ENCODE measurements around the gene MPHOSPH9. TPM values are rescaled to one million over a fixed set of nuclear protein-coding genes. Genes with fewer than 3 reads are reported as not detected.

Gene MPHOSPH9
- total RNA-seq, 1 donor from 2014 or later, result 27.2 TPM

- peaks cover 14% of the 10 kb centered on the region for H3K4me1 Mint-ChIP-seq (ENCODE audit: low read depth)
- H3K27me3 Mint-ChIP-seq (ENCODE audit: low read depth), result no peaks in the 10 kb centered on the region
- DNase-seq (ENCODE audit: low spot score), result no peak
- H3K36me3 Mint-ChIP-seq (ENCODE audit: low read depth), result no peaks in the 10 kb centered on the region
- no peak overlapping the region for H3K27ac Mint-ChIP-seq (ENCODE audit: unreplicated experiment)
- H3K9me3 Mint-ChIP-seq (ENCODE audit: low read depth), result no peaks in the 10 kb centered on the region
- TF ChIP-seq CTCF (IDR thresholded peaks at IDR 0.05), result no peak
- H3K4me3 Mint-ChIP-seq (ENCODE audit: unreplicated experiment), result no peak overlapping the region
These were observed 79.0 kb downstream of the MPHOSPH9 start for GRCh38 chr12:123153906-123154305.

GRCh38 chr12:123152833-123153232 lies 80.1 kb downstream of the MPHOSPH9 start:
- no peak for DNase-seq (ENCODE audit: low spot score)
- no peaks in the 10 kb centered on the region for H3K36me3 Mint-ChIP-seq (ENCODE audit: low read depth)
- H3K4me3 Mint-ChIP-seq (ENCODE audit: unreplicated experiment), result no peak overlapping the region
- H3K27me3 Mint-ChIP-seq (ENCODE audit: low read depth), result no peaks in the 10 kb centered on the region
- no peaks in the 10 kb centered on the region for H3K9me3 Mint-ChIP-seq (ENCODE audit: low read depth)
- no peak overlapping the region for H3K27ac Mint-ChIP-seq (ENCODE audit: unreplicated experiment)
- peaks cover 14% of the 10 kb centered on the region for H3K4me1 Mint-ChIP-seq (ENCODE audit: low read depth)
- no peak for TF ChIP-seq CTCF (IDR thresholded peaks at IDR 0.05)

- Mint-ChIP-seq H3K27ac (ENCODE audit: unreplicated experiment) (no peak overlapping the region), H3K9me3 (ENCODE audit: low read depth) (no peaks in the 10 kb centered on the region), H3K4me1 (ENCODE audit: low read depth) (peaks cover 14% of the 10 kb centered on the region), H3K4me3 (ENCODE audit: unreplicated experiment) (peak overlapping the region; percentile 65), H3K36me3 (ENCODE audit: low read depth) (no peaks in the 10 kb centered on the region), H3K27me3 (ENCODE audit: low read depth) (no peaks in the 10 kb centered on the region)
- peak; percentile 6 for TF ChIP-seq CTCF (IDR thresholded peaks at IDR 0.05)
- no peak for DNase-seq (ENCODE audit: low spot score)
These were observed 81.2 kb downstream of the MPHOSPH9 start for GRCh38 chr12:123151457-123152454.

GRCh38 chr12:123150744-123151456 lies 82.0 kb downstream of the MPHOSPH9 start, which contains the start of gene PITPNM2:
PITPNM2 (minus strand) TSS chr12:123151090; CDS start chr12:123034590, 116,500 bp downstream.
- DNase-seq (ENCODE audit: low spot score), result no peak
- peak; percentile 46 for TF ChIP-seq CTCF (IDR thresholded peaks at IDR 0.05)
- H3K36me3 Mint-ChIP-seq (ENCODE audit: low read depth), result no peaks in the 10 kb centered on the region
- H3K4me3 Mint-ChIP-seq (ENCODE audit: unreplicated experiment), result peak within 1 kb of the TSS; percentile 69
- H3K4me1 Mint-ChIP-seq (ENCODE audit: low read depth), result peaks cover 14% of the 10 kb centered on the region
- H3K9me3 Mint-ChIP-seq (ENCODE audit: low read depth), result no peaks in the 10 kb centered on the region
- peak within 1 kb of the TSS; percentile 57 for H3K27ac Mint-ChIP-seq (ENCODE audit: unreplicated experiment)
- H3K27me3 Mint-ChIP-seq (ENCODE audit: low read depth), result no peaks in the 10 kb centered on the region

- no peak overlapping the region for H3K27ac Mint-ChIP-seq (ENCODE audit: unreplicated experiment)
- H3K27me3 Mint-ChIP-seq (ENCODE audit: low read depth), result no peaks in the 10 kb centered on the region
- peaks cover 14% of the 10 kb centered on the region for H3K4me1 Mint-ChIP-seq (ENCODE audit: low read depth)
- no peaks in the 10 kb centered on the region for H3K9me3 Mint-ChIP-seq (ENCODE audit: low read depth)
- TF ChIP-seq CTCF (IDR thresholded peaks at IDR 0.05), result no peak
- no peak for DNase-seq (ENCODE audit: low spot score)
- H3K36me3 Mint-ChIP-seq (ENCODE audit: low read depth), result no peaks in the 10 kb centered on the region
- peak overlapping the region; percentile 69 for H3K4me3 Mint-ChIP-seq (ENCODE audit: unreplicated experiment)
These were observed 82.6 kb downstream of the MPHOSPH9 start for GRCh38 chr12:123150275-123150743.
